GM21381 (cell line): ENCODE measurements around the gene PHB1.

ENCODE experiments used
- ATAC-seq: cut with Tn5 transposase; IDR thresholded peaks from one replicate; pipeline ENCODE4 v1.9.1; 2021; ENCODE audit warnings: mild to moderate bottlenecking, moderate library complexity; ENCODE audit not compliant: unreplicated experiment

The PHB1 gene

DNA sequence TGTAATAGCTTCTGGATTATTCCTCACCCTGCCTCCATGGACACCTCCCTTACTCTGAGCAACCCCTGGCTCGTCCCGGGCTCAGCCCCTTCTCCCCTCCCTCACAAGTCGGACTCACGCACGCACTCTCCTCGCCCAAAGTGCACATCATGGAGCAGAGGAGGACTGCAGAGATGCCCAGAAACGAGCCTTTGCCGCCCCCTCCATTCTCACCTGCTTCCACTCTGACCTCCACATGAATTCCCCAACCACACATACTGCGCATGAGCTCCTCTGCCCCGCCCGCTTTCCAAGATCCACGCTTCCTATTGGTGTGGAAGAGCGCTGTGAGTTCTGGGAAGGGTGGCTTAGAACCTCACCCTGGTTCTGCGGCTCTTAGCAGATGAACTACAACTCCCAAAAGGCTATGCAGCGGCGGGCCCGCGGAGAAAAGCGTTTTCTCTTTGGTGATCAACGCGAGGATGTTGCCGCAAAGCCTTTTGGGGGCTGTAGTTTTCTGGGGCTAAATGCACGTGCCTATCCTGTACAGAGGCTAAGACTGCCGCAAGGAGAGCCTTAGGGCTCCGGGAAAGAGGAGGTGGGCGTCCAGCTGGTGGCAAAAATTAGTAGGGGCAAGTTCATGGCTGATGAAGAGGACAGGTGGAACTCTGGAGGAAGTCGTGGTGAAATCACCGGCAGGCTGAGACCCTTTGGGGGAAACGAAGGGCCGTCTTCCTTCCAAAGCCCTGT lies at the start of gene PHB1:
Gene PHB1, minus strand, starts transcription at position 261 of the 729 bp plus-strand sequence. CDS start 1,618 bp downstream, outside the sequence.
- peak; percentile 95 for ATAC-seq

DNA sequence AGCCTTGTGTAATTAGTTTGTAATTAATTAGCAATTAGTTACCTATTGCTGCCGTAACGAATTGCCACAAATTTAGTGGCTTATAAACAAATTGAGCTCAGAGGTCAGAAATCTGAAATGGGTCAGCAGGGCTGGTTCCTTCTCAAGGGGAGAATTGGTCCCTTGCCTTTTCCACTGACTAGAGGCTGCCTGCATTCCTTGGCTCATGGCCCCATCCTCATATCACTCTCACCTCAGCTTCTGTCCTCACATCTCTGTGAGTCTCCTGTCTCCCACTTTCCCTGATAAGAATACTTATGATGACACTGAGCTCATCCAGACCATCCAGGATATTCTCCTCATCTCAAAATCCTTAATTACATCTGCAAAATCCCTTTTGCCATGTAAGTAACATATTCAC lies 49.4 kb upstream of the PHB1 start:
- no peak for ATAC-seq

DNA sequence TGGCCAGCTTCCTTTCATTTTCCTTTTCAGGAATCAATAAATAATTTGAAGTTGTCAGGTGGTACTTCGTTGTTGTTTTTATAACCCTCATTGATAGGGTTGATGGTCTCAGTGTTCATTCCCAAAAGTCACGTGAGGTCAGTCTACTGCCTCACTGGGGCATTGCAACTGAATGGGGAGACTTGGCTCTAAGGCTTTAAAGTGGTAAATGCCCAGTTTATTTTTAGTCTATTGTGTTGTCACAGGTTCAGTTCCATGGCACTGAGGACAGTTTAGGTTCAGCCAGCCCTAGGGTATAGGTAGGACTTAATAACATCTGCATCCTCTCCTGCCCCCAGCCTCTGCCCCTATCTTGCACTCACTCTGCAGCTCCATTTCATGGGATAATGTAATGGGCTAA lies 46.9 kb upstream of the PHB1 start:
- ATAC-seq = no peak

DNA sequence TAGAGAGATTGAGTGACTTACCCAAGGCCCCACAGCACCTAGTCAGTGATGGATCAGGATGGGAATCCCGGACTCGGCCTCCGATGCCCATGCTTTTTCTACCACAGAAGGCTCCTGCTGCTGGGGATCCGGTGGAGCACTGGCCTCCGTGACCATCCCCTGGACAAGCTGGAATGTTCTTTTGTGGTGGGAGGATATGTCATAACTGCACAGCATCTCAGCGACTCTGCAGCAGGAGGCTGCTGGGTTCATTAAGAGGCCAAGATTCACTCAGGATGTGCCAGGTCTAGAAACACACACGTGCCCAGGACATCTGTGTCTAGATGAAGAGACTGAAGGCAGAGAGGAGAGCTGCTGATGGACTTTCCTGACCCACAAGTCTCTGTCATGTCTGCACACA lies 45.7 kb upstream of the PHB1 start:
- ATAC-seq = no peak

DNA sequence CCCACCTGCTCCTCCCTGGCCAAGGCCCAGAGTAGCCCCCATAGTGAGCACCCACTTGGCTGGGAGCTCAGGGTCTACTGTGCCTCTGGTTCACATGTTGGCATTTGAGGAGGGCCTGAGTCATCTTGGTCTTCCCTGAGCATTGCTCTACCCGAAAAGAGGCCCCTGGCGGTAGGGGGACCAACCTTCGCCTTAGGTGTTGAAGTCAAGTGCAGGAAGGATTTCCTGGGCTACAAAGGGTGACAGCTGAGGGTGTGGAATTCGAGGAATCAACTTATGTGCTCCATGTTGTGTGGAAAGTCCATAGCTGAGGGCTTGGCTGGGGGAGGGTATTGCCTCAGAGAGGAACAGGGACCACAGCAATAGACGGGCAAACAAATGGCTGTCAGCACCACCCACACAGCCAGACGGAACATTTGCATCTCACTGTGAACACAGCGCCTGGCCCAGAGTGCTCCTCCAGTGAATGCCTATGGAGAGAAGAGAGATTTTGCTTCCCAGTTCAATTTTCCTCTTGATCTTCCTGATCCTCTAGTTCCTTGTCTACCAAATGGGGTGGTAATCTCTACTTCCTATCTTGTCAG lies 44.8 kb upstream of the PHB1 start:
- ATAC-seq = no peak

DNA sequence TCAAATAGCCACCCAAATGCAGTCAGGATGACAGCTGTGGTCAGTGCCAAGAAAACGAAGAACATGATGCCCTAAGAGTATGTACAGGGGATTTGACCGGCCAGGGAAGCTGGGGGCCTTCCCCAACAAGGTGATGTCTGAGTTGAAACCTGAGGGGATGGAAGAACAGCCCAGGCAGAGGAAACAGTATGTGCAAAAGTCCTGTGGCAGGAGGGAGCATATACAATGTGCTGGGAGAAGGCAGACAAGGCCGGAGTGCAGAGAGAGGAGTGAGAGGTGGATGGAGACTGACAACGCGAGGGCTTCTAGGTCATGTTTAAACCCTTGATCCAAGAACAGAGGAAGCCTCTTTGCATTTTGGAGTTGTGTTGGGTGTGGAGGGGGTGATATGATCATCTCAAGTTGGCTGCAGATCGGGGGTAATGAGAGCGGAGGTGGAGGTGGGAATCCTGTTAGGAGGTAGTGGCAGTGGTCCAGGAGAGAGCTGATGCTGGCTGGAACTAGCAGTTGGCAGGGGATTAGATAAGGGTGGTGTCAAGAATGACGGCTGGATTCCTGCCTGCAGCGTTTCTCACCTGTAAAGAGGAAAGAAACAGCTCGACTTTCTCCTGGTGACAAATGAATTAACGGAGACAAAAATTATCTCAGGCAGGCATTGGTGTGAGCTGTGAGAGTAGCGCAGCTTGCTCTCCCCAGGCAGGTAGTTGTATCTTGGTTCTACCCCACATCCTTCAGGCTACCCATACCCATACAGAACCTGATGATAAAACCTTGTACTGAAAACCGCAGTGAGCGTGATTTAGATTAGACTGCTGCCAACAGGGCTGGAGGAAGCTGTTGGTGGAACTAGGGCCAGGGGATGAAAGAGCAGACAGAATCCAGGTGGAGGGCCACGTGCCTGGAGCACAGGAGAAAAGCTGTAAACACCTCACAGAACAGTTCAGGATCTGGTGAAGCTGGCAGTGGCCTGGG lies 43.2 kb upstream of the PHB1 start:
- ATAC-seq = no peak

DNA sequence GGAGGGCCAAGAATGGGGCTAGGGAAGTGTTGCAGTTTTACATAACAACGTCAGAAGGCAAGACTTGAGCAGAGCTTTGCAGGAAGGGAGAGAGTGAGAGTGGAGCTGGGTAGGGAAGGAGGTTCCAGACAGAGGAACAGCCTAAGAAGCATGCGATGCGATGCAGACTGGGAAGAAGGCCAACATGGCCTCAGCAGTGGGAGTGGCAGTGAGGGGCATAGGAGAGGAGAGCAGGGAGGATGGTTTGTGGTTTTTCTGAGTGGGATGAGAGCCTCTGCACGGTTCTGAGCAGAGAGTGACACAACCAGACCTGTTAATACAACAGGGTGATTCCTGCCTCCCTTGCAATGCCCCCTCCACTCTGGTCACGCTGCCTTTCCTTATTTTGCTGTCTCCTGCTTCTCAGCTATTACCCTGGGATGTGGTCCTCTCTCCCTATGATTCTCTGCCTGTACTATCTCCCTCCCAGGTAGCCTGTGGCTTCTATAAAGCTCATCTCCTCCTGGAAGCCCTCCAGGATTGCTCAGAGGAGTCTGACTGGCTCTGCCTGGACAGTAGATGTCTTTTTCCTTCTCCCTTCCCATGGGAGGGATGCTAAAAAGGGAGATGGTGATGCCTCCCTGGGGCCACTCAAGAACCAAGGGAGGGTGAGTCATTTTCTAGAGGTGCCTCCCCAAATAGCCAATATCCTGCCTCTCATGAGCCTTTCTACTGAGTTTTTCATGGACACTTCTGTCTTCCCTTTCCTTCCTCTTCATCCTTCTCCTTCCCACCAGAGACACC lies 41.7 kb upstream of the PHB1 start:
- no peak for ATAC-seq

DNA sequence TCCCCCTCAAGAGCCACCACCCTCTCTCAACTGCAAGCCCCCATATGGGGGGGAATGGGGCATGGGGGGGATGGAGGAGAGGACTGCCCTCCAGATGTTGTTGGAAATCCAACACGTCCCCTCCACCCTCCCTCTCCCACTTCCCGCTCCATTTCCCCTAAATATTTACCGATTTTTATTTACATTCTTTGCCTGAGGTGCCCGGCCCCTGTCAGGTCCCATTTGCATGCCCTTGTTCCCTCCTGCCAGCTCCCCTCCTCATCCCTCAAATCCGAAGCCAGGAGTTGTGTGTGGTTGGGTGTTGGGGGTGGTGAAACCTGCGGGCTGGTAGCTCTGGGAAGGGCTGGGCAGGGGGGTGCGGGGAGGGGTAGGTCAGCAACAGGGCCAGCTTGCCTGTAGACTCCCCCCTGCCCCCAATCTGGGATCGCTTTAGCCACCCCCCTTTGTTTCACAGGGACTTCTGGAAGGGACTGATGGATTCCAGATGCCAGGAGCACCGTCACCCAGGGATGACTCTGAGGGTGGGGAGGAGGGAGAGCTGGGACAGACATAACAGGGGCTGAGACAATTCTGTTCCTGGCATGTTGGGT lies 40.7 kb upstream of the PHB1 start:
- ATAC-seq = no peak

DNA sequence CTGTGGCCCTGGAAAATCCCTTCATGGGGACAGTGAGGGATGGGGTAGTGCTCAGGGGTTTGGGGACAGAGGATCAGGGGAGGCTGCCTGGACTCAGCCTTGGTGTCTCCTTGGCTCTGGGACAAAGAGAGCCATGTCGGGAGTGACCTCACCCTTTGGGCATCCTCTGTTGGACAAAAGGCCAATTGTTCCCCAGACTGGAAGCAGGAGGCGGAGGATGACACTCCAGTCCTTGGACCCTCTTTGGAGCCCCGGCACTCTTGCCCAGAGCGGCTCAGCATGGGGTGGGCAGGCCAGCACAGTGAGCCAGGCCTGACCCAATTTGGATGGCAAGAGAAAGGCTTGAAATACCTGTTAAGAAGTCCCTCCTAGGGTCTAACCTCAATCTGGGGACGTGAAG lies 39.4 kb upstream of the PHB1 start:
- ATAC-seq = no peak

DNA sequence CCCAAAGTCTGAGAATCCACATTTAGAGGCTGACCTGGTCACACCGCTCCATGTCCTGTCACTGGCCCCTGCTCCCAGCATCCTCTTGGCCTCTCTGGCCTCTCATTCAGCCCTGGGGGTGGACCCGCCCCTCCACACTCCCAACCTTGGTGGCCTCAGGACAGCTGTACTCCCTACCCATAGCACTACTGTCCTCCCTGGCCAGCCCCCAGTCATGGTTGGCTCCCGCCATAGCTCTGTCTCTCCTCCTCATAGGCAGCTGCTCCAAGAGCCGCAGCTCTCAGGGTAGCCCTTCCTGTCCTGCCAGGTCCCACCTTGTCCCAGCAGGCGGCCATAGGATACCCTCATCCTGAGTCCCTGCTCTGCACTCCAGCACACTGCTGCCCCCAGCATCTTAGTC lies 38.0 kb upstream of the PHB1 start:
- no peak for ATAC-seq

DNA sequence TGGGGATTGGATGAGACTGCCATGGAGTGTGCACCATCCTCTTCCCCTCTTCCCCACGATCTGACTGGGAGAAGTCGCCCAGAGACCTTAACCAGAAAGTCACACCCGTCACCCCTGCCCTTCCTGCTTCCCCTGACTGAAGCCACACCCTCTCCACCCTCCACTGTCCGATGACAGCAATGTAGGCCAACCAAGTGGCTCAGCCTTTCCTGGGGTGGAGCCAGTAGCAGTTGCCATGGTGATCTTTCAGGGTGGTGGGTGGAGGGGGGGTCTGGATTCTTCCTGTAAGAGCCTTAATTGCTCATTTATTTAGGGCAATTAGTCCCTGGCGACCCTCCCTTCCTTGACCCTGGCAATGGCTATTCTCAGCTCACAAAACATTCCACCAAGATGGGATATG lies 37.5 kb upstream of the PHB1 start:
- ATAC-seq = no peak

DNA sequence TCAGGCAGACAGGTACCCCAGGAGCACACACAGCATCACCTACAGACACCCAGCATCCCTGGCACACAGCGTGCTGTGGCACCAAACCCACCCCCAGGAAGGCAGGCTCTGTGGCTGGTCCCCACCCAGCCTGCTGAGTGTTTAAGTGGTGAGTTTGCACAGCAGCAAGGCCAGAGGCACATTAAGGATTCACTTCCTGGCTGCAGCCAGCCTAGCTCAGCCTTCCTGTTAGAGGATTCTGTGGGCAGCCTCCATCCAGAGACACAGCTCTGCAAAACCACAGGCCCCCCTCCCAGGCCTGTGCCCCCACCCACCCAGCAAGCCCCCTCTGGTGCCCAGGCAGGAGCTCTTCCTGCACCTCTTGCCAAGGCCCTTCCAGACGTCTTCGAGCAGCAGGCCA lies 36.1 kb upstream of the PHB1 start:
- ATAC-seq = no peak

DNA sequence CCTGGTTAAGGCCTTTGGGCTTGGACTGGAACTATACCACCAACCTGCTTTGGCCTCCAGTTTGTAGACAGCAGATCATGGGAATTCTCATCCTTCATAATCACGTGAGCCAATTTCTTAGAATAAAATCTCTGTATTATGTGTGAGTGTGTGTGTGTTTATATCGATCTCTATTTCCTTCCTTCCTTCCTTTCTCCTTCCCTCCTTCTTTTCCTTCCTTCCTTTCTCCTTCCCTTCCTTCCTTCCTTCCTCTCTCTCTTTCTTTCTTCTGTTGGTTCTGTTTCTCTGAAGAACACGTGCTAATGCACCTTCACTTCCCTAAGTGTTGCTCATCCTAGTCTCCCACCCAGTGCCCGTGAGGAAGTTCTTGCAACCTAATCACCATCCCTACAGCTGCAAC lies 35.5 kb upstream of the PHB1 start:
- ATAC-seq = no peak

DNA sequence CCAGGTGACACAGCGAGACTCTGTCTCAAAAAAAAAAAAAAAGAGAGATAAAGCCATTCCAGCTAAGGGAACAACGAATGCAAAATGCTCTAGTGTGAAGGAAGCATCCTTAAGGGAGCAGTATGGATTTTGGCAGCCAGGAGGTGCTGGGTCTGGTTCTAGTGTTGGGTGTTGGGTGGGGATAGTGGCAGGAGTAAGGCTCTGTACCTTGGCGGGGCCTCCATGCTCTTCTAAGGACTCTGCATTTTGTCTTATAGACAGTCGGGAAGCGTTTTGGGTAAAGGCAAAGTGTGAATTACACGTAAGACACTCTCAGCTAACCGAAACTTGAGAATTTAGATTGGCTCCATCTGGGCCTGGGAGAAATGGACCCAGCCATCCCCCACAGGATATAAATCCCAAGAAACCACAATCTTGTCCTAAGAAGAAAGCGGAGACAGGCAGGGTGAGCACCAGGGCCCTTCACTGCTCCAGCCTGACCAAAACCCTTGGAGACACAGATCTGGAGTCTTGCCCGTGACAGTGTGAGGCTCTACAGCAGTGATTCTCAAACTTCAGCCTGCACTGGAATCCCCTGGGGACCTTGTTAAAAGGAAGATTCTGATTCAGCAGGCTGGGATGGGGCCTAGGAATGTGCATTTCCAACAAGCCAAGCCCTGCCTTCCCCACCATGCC lies 33.1 kb upstream of the PHB1 start:
- no peak for ATAC-seq

DNA sequence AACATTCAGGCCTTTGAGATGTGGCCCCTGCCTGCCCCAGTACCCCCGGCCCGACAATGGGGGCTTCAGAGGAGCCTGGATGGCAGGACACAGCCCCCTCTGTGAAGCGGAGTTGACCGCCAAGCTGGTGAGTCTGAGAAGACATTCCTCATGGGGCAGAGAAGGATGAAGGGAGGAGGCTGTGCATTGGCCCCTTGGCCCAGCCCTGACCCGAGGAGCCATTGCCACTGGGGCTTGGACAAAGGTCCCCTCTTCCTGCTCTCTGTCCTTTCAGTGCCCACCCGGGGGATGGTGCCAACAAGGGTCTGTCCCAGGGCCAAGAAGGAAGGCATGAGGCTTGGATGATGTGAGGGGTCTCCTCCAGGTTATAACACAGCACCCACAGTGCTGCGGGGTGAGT lies 30.9 kb upstream of the PHB1 start:
- no peak for ATAC-seq

DNA sequence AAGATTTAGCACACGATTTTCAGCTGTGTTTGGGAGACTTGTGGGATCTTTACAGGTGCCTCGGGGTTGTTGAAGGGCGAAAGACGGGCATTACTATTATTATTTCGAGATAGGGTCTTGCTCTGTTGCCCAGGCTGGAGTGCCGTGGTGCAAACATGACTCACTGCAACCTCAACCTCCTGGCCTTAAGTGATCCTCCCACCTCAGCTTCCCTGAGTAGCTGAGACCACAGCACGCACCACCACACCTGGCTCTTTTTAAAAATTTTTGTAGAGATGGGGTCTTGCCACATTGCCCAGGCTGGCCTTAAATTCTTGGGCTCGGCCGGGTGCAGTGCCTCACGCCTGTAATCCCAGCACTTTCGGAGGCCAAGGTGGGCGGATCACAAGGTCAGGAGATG lies 29.7 kb upstream of the PHB1 start:
- ATAC-seq = no peak

DNA sequence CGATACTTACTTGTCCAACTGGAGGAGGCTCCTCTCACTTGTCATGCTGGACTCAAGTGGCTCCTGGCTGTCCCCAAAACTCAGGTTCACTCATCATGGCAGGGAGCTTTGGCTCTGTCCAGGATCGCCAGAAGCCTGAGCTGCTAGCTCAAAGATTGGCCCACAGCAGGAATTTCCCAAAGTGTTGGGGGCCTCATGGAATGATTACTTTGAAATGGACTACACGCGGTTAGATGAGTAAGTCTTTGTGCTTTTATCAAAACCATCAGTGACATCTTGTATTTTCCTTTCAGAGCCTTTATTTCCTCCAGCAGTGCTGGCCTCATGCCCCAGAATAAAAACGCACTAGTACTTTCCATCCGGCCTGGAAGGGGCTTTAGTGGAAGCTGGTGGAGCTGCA lies 29.2 kb upstream of the PHB1 start:
- no peak for ATAC-seq

DNA sequence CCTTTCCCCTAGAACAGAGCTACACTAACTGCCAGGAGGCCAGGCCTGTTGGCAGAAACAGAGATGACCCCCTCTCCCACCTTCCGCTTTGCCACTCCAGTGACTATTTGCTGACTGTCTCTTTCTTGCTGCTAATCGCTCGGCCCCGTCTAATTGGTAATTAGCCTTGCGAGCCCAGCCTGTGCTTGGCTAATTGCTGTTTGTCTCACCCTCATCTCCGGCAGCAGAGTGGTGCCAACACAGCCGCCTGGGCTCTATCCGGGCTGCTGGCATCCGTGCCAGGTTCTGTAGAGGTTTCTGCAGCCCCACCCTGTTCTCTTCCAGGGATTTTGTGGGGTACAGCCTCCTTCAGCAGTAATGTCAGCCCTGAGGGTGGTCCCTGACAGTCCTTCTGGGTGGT lies 27.4 kb upstream of the PHB1 start:
- no peak for ATAC-seq

DNA sequence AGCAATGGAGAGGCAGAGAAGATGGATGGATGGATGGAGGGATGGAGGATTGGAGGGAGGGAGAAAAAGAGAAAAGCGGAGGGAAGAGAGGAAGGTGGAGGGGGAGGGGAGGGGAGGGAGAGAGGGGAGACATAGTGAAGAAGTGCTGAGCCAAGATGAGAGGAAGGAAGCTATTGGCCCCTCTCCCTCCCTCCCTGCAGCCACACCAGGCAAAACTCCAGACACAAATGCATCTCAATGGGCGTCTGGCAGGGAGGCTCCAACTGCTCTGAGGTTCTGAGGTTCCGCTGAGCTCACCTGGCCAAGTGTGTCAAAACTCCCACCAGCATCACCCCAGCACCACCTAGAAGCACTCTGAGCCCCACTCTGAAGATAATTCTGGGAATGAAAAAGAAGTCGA lies 26.9 kb upstream of the PHB1 start:
- ATAC-seq = no peak

DNA sequence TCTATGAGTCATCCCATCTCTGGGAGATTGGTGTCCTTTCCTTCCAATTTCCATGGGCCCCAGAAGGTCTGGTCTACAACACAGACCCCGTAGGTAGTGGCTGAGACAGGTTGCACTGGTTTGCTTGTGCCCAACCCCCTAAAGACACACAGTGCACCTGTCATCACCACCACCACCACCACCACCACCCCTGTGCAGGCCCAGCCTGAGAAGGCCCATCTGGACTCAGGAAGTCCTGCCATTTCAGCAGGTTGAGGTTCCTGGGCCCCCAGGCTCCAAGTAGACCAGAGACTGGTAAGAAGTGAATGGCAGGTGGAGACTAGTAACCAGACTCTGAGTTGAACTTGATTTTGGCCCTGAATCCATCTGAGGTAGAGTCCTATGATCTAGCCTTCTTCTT lies 25.9 kb upstream of the PHB1 start:
- no peak for ATAC-seq
